Choroid plexus epithelial cell (primary cell): ENCODE measurements around the gene ZMYM2.

Experiments
- DNase-seq: peaks from one replicate; pipeline ENCODE4 v3.0.0-alpha.2; 2010; ENCODE audit warnings: low read depth
- H3K4me3 ChIP-seq: 2 replicates; pipeline ENCODE4 v1.5.1; 2011; ENCODE audit warnings: low read depth, mild to moderate bottlenecking, control low read depth, low read length, moderate library complexity
- CTCF ChIP-seq: conservative IDR thresholded peaks from 2 replicates; pipeline ENCODE4 v1.5.1; 2011; ENCODE audit warnings: low read depth, mild to moderate bottlenecking, control low read depth, inconsistent platforms, low read length, moderate library complexity

Gene ZMYM2

GRCh38 chr13:19955873-19956559 lies 2.5 kb upstream of the ZMYM2 start:
- no peak for TF ChIP-seq CTCF
- H3K4me3 ChIP-seq = no peak overlapping the region
- DNase-seq = no peak

- H3K4me3 ChIP-seq = peak overlapping the region; percentile 67
- TF ChIP-seq CTCF = peak; percentile 80
- peak; percentile 90 for DNase-seq
These were observed 990 bp upstream of the ZMYM2 start for GRCh38 chr13:19957320-19958154.

GRCh38 chr13:19959141-19959830 lies 759 bp downstream of the ZMYM2 start:
- DNase-seq = peak; percentile 51
- H3K4me3 ChIP-seq = peak overlapping the region; percentile 88
- TF ChIP-seq CTCF = peak; percentile 33

- peak; percentile 95 for DNase-seq
These were observed 1.5 kb downstream of the ZMYM2 start for GRCh38 chr13:19959831-19960652.

GRCh38 chr13:19960653-19960976 lies 2.1 kb downstream of the ZMYM2 start:
- H3K4me3 ChIP-seq = peak overlapping the region; percentile 88
- DNase-seq = peak; percentile 23
- no peak for TF ChIP-seq CTCF

More at GRCh38 chr13:19959831-19960652, 1.5 kb downstream of the ZMYM2 start:
- H3K4me3 ChIP-seq = peak overlapping the region; percentile 88
- TF ChIP-seq CTCF = peak; percentile 89

GRCh38 chr13:19961489-19961888 lies 3.0 kb downstream of the ZMYM2 start:
- no peak for TF ChIP-seq CTCF
- DNase-seq = no peak
- H3K4me3 ChIP-seq = no peak overlapping the region
